GM13977 (cell line): ENCODE results near the gene SNX15.
"Not testable (repeated sequence)": the region's sequence is repeated elsewhere in the genome, so short reads cannot be mapped to it uniquely, and the experiment has no call there.

Experiments
- DNase-seq: peaks from one replicate; pipeline ENCODE4 v3.0.0; 2012; ENCODE audit warnings: low spot score
- CTCF ChIP-seq: IDR thresholded peaks from 2 replicates; pipeline ENCODE4 v1.5.1; 2012; ENCODE audit warnings: mild to moderate bottlenecking, control low read depth; ENCODE audit not compliant: insufficient read depth; ENCODE audit errors: extremely low read depth, missing control alignments
- in situ Hi-C: fragments of 300-500 bp; cut with MboI; formaldehyde crosslinking; loops from one replicate; pipeline ENCODE4 v1.12.0; 2022; ENCODE audit warnings: low sequenced_read_pairs, low pct_unique_long_range_greater_than_20kb, mixed read lengths, inconsistent platforms; ENCODE audit not compliant: unreplicated experiment

SNX15 gene

GRCh38 chr11:65016705-65017104 is 10.5 kb upstream of the SNX15 start:
- TF ChIP-seq CTCF = peak; percentile 3
- in situ Hi-C loops = no loop called here
- DNase-seq = no peak

- TF ChIP-seq CTCF = no peak
- in situ Hi-C loops = no loop called here
- no peak for DNase-seq
Observed at GRCh38 chr11:65017937-65018336, 9.3 kb upstream of the SNX15 start.

GRCh38 chr11:65019824-65020223 is 7.4 kb upstream of the SNX15 start:
- in situ Hi-C loops = no loop called here
- no peak for DNase-seq

DNA sequence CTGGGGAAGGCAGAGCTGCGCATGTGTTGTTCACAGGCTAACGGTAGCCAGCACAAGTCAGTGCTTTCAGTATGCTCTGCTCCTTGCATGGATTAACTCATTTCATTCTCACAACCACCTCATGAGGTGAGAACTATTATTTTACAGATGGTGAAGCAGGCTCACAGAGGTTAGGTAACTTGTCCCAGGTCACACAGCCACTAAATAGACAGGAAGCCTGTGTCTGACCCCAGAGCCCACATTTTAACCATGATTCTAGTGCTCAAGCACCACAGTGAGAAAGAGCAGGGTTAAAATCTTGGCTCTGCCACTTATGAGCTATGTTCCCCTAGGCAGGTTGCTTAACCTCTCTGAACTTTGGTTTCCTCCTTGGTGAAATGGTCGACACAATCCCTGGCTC is 6.2 kb upstream of the SNX15 start:
- no peak for DNase-seq
- no peak for TF ChIP-seq CTCF
- in situ Hi-C loops = no loop called here

More at GRCh38 chr11:65019824-65020223, 7.4 kb upstream of the SNX15 start:
- TF ChIP-seq CTCF = no peak

DNA sequence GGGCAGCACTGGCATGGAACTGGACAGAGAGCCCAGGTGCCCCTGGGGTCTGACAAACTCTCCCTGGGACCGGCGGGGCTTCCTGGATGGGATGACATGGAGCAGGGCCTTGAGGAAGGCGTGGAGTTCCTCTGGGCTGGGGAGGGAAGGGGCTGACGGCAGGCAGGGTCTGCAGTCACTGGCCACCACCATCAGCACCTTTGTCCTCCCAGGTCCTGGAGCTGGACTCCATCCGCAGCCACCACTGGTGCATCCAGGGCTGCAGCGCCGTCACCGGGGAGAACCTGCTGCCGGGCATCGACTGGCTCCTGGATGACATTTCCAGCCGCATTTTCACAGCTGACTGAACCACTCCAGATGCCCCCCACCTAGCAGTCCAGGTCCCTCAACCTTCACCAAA is 5.7 kb upstream of the SNX15 start:
- DNase-seq = no peak
- in situ Hi-C loops = no loop called here

GRCh38 chr11:65023502-65023901 is 3.7 kb upstream of the SNX15 start:
- in situ Hi-C loops, DNase-seq: not testable (repeated sequence)

More for the DNA sequence above, 5.7 kb upstream of the SNX15 start:
- TF ChIP-seq CTCF = no peak

DNA sequence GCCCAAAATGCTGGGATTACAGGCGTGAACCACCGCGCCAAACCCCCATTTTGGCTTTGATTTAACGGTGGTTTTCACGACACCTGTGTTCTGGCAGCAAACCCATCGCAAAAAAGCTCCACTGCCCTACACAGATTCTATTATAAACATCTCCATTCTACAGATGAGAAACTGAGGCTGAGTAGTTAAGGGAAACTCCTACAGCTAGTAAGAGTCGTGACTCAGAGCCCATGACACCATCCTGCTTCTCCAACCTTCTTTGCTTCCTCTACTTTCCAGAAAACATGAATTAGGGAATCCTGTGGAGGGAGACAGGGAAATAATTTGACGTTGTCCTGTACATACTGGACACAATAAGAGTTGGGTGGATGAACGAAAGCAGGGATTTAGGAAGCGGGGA is 429 bp upstream of the SNX15 start:
- DNase-seq = no peak
- in situ Hi-C loops = no loop called here
- TF ChIP-seq CTCF = no peak

GRCh38 chr11:65032216-65032615 is 5.0 kb downstream of the SNX15 start:
- TF ChIP-seq CTCF = no peak
- in situ Hi-C loops = no loop called here
- no peak for DNase-seq
